Ovary (tissue), 3 donors: ENCODE data around the gene CTIF.

ENCODE experiments used
- EP300 ChIP-seq: sonication (generic); formaldehyde crosslinking; IDR thresholded peaks from one replicate; pipeline ENCODE4 v1.6.1; 2017; ENCODE audit warnings: antibody characterized with exemption
- POLR2A ChIP-seq: fragments of 450-650 bp; IDR thresholded peaks from one replicate; pipeline ENCODE4 v1.6.1; 2017; ENCODE audit warnings: antibody characterized with exemption, mild to moderate bottlenecking, moderate library complexity
- TF ChIP-seq, protein P1 (sequence below), 3 donors: fragments of 450-650 bp in 2 of 3; fragments of 200-600 bp in 1 of 3; IDR thresholded peaks; one replicate each; pipeline versions ENCODE4 v1.5.1 to v1.8.0; 2016 to 2022; ENCODE audit warnings: antibody characterized with exemption in 3 of 3, mild to moderate bottlenecking in 1 of 3
- donor health status: DM: no; HTN: no; CAD: no.

- TF ChIP-seq, protein P1, sequence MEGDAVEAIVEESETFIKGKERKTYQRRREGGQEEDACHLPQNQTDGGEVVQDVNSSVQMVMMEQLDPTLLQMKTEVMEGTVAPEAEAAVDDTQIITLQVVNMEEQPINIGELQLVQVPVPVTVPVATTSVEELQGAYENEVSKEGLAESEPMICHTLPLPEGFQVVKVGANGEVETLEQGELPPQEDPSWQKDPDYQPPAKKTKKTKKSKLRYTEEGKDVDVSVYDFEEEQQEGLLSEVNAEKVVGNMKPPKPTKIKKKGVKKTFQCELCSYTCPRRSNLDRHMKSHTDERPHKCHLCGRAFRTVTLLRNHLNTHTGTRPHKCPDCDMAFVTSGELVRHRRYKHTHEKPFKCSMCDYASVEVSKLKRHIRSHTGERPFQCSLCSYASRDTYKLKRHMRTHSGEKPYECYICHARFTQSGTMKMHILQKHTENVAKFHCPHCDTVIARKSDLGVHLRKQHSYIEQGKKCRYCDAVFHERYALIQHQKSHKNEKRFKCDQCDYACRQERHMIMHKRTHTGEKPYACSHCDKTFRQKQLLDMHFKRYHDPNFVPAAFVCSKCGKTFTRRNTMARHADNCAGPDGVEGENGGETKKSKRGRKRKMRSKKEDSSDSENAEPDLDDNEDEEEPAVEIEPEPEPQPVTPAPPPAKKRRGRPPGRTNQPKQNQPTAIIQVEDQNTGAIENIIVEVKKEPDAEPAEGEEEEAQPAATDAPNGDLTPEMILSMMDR (IDR thresholded peaks at IDR 0.05) = no peak
- TF ChIP-seq POLR2A (no peak), EP300 (no peak)
Measured at GRCh38 chr18:48545757-48546321, 7.0 kb downstream of the CTIF start.
